ENCODE results near the gene MLLT3. TPM values are rescaled to one million over a fixed set of nuclear protein-coding genes. Genes with fewer than 3 reads are reported as not detected.

Gene MLLT3
- total and polyA plus RNA-seq, 2 of the 8 experiments (the other 6 are each of a cell fraction or from before 2014, with no cell fraction given): 5.9 to 9.6 TPM

DNA sequence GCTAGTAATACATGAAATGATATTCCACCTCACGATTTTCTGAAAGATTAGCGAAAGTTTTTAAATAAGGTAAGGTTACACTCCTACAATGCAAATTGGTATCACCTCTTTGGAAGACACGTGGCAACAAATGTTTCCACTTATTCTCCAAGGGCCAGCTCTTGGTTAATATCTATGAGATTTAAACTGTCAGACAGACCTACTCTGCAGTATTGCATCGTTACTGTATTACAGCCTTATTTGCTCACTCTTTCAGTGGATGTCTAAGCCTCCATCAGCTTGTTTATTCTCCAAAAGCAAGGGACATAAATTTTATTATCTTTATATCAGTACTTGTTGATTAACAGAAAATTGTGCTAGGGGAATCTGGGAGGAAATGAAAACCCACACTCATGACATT is 135.7 kb downstream of the MLLT3 start:
- H3K36me3 ChIP-seq (ENCODE audit: control insufficient read depth in 2 of 4, insufficient read depth in 4 of 4, low read length in 3 of 4): no peaks in the 10 kb centered on the region
- H4K91ac ChIP-seq (replicated peaks; ENCODE audit: insufficient read length, low read length): no peak overlapping the region
- H3K9ac ChIP-seq (replicated peaks in 1 of 4; ENCODE audit: extremely low read depth in 1 of 4, low read depth in 3 of 4, low read length in 3 of 4): no peak overlapping the region
- H2BK120ac ChIP-seq (replicated peaks; ENCODE audit: low read depth, low read length): no peak overlapping the region
- no peak overlapping the region for H2AFZ ChIP-seq (ENCODE audit: low read length)
- CTCF ChIA-PET (ENCODE audit: partially characterized antibody): interaction anchor here (0.7 to 1.1 kb wide), 2 partner anchors 14 to 138 kb away, joined by 3 read pairs; no protein-coding TSS in a partner anchor
- no peaks in the 10 kb centered on the region; a peak in 1 of 7 replicates for H3K27me3 ChIP-seq (replicated peaks in 1 of 4; ENCODE audit: control insufficient read depth in 3 of 4, extremely low read depth in 1 of 4, insufficient read depth in 3 of 4, low read length in 3 of 4)
- no peak overlapping the region for H3K4me3 ChIP-seq (ENCODE audit: extremely low read depth in 1 of 4, insufficient read depth in 2 of 4, low read depth in 3 of 4, low read length in 4 of 4)
- FAIRE-seq: no peak
- H3K56ac ChIP-seq (replicated peaks; ENCODE audit: insufficient read length, low read depth, low read length): no peak overlapping the region
- 84% methylated on average over 4 of the region's 4 CpGs; no CpG with 5 or more reads in 1 of the 2 experiments for WGBS, 2 experiments (ENCODE audit: extremely low coverage in 1 of 2, insufficient coverage in 1 of 2, insufficient read length in 1 of 2, insufficient replicate concordance in 2 of 2, low coverage in 1 of 2, low lambda C conversion rate in 2 of 2, missing lambda C conversion rate in 1 of 2)
- no peak overlapping the region for H2BK20ac ChIP-seq (ENCODE audit: low read length)
- no peaks in the 10 kb centered on the region for H3K23me2 ChIP-seq (ENCODE audit: low read depth, low read length)
- no peaks in the 10 kb centered on the region for H3K9me3 ChIP-seq (ENCODE audit: insufficient read depth in 2 of 2, low read depth in 1 of 2, low read length in 1 of 2)
- H2BK15ac ChIP-seq (ENCODE audit: low read length): no peak overlapping the region
- POLR2A ChIA-PET (ENCODE audit: partially characterized antibody): no interaction called here
- no peak overlapping the region for H3K4me2 ChIP-seq (ENCODE audit: insufficient read depth in 1 of 2, low read depth in 2 of 2, low read length in 2 of 2)
- H2BK12ac ChIP-seq (ENCODE audit: low read depth, low read length): no peak overlapping the region
- no peak overlapping the region for H3K18ac ChIP-seq (ENCODE audit: extremely low read depth, low read length)
- no peak overlapping the region for H3K23ac ChIP-seq (ENCODE audit: insufficient read length)
- no peak overlapping the region for H4K8ac ChIP-seq (ENCODE audit: extremely low read depth, insufficient read depth, low read length)
- no peak overlapping the region for H2AK5ac ChIP-seq (ENCODE audit: low read depth, low read length)
- H3K79me1 ChIP-seq (ENCODE audit: low read depth, low read length): no peaks in the 10 kb centered on the region
- no peak overlapping the region for H4K5ac ChIP-seq (ENCODE audit: insufficient read length, low read depth, low read length)
- H3K14ac ChIP-seq (ENCODE audit: insufficient read length): no peak overlapping the region
- H3K4me1 ChIP-seq (replicated peaks in 1 of 4; ENCODE audit: control insufficient read depth in 3 of 4, insufficient read depth in 4 of 4, low read length in 3 of 4): no peaks in the 10 kb centered on the region
- H2BK5ac ChIP-seq (ENCODE audit: low read depth, low read length): no peak overlapping the region
- H4K20me1 ChIP-seq (replicated peaks in 1 of 2; ENCODE audit: control insufficient read depth in 1 of 2, insufficient read depth in 2 of 2, low read length in 2 of 2): no peaks in the 10 kb centered on the region
- TF ChIP-seq RFX5 (IDR thresholded peaks at IDR 0.05; ENCODE audit: borderline replicate concordance, low read depth, low read length) (no peak), SIX5 (IDR thresholded peaks at IDR 0.05; ENCODE audit: low read depth, low read length) (no peak), BCL11A (IDR thresholded peaks at IDR 0.05; ENCODE audit: low read depth in 2 of 2, low read length in 2 of 2) (no peak), RAD21 (IDR thresholded peaks at IDR 0.05 in 1 of 2, conservative IDR thresholded peaks at IDR 0.05 in 1 of 2; ENCODE audit: low read depth in 2 of 2, low read length in 2 of 2) (no peak), NANOG (IDR thresholded peaks at IDR 0.05; ENCODE audit: insufficient read depth, low read depth, low read length, poor library complexity, severe bottlenecking) (no peak), POU5F1 (IDR thresholded peaks at IDR 0.05; ENCODE audit: low read depth, low read length) (no peak), YY1 (IDR thresholded peaks at IDR 0.05; ENCODE audit: low read depth, low read length) (no peak), RBBP5 (IDR thresholded peaks at IDR 0.05; ENCODE audit: borderline replicate concordance, low read depth, low read length) (no peak)
- H3K4ac ChIP-seq (replicated peaks; ENCODE audit: insufficient read length, low read depth, low read length): no peak overlapping the region
- no peaks in the 10 kb centered on the region for H3K79me2 ChIP-seq (ENCODE audit: control insufficient read depth in 1 of 2, insufficient read depth in 2 of 2, low read length in 2 of 2)
- no peak overlapping the region for H3K27ac ChIP-seq (ENCODE audit: low read depth, low read length)
- DNase-seq (ENCODE audit: low read depth in 1 of 2, low spot score in 2 of 2): no peak

All from H1 (cell line).